Activated gamma-delta T cell (primary cell): ENCODE measurements around the gene ABCA2.
A peak's percentile ranks its signal among the peaks of the same experiment; 100 is the strongest.
"Not testable (repeated sequence)": the region's sequence is repeated elsewhere in the genome, so short reads cannot be mapped to it uniquely, and the experiment has no call there.

Experiments used
- DNase-seq: peaks from one replicate; lab custom pipeline; 2025; lab: John Stamatoyannopoulos, UW

ABCA2 gene

DNA sequence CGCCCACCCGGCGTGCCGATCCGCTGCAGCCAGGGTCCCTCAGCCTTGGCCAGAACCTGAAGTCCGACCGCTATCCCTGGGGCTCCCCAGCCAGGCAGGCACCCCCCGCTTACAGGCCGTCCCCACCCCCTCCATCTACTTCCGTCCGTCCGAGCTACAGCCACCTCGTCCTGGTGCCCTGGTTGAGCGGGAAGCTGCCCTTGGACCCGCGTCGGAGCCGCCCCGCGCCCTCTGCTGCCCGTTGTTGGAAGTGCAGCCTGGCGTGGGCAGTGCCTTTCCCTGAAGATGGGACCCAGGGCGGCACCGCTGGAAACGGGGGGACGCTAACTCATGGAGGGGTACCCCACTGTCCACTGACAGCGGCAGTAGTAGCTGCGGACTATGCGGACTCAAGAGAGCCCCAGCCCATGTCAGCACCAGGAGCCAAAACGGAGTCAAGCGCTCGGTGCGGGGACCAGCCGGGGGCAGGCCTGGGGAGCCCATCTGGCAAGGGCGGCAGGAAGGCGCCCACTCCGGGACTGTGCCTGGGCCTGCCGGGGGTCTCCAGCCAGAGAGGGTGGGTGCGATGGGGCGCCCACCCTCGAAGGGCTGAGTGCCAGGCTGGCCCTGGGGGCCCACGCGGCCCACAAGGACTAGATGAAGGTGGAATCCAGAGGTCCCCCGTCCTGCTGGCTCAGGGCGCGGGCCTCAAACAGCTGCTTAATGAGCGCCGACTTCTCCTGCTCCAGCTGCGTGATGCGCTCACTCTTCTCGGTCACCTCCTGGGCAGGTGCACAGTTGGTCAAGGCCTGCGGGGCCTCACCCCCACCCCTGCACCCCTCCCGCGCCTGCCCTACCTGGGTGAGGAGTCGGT is 36.2 kb upstream of the ABCA2 start:
- peak; percentile 29 for DNase-seq

DNA sequence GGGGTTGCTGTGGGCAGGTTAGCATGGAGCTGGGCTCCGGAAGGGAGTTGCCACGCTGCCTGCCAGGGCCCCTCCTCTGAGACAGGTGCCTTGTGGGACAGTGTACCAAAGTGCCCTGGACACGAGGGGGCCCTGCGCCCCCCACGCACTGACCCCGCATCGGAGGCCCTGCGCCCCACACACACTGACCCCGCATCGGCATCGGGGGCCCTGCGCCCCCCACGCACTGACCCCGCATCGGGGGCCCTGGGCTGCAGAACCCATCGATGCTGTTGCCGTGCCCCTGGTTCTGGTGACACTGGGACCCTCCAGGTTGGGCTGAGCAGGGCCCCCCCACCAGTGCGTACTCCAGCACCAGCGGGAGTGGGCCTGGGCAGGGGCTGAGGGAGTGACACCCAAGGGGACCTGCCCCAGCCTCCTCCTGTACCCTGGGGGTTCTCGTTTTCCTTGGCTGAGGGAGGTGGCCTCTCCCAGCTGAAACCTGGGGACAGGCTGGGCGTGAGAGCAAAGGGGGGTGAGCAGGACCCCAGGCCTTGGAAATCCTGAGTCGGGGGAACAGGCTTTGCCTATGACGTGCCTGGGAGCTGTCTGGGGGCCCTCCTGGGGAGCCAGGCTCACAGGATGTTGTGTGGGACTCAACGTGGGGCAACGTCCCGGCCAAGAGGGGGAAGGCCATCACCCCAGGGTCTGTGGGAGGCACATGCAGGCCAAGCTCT is 35.4 kb upstream of the ABCA2 start:
- DNase-seq: no peak

DNA sequence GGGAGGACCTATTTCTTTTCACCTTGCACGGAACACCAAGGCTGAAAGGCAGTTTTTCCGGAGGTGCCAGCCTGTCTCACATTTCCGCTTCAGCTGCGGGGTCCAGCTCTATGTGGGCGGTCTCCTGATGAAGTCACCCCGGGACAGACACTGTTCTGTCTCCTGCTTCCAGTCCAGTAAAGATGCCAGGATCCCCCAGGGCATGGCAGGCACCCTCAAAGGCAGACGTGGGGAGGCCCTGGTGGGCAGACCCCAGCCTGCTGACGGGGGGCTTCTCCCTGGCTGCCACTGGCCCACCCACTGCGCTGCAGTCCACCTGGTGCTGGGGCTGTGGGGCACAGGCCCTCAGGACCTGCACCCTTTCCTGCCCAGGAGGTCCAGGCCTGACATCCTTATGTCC is 34.8 kb upstream of the ABCA2 start:
- not testable (repeated sequence) for DNase-seq

DNA sequence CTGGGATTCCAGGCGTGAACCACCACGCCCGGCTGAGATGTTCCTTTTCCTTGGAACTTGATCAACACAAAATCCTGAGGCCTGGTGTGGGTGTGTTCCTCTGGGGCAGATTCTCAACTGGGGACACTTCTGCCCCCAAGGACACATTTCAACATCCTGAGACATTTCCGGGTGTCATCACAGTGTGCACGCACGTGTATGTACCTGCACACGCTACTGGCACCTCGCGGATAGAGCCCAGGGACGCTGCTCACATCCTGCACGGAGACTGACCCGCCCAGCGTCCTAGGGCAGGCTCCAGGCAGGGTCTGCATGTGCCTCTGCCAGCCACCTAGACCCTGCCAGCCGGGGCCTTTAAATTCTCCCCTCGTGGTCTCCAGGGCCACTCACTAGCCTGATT is 34.3 kb upstream of the ABCA2 start:
- no peak for DNase-seq

DNA sequence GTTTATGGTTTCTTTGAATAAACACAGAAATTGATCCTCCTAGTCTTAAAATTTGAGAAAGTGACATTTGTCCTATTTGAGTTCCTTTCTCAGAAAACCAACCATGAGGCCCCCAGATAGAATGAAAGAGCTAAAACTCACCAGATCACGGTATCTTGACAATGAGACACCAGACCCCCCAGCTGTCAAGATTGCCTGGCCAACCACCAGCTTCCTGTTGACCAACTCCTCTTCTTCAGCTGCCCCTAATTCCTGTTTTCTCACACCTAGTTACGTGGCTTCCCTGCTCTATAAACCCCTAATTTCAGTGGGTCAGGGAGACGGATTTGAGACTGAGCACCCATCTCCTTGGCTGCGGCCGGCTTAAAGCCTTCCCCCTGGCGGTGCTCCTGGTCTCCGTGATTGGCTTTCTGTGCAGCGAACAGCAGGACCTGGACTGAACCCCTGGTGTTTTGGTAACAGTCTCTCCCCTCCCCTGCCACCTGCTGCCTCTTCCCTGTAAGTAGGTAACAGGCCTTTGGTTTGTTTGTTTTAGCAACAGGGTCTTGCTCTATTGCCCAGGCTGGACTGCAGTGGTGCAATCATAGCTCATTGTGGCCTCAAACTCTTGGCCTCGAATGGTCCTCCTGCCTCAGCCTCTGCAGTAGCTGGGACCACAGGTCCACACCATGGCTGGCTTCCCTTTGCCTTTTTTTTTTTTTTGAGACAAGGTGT is 30.6 kb upstream of the ABCA2 start:
- no peak for DNase-seq

- DNase-seq: no peak
Measured at GRCh38 chr9:137057545-137057944, 29.5 kb upstream of the ABCA2 start.

- no peak for DNase-seq
Measured at GRCh38 chr9:137056739-137057415, 28.8 kb upstream of the ABCA2 start.

GRCh38 chr9:137055385-137056364 is 27.6 kb upstream of the ABCA2 start:
- no peak for DNase-seq

DNA sequence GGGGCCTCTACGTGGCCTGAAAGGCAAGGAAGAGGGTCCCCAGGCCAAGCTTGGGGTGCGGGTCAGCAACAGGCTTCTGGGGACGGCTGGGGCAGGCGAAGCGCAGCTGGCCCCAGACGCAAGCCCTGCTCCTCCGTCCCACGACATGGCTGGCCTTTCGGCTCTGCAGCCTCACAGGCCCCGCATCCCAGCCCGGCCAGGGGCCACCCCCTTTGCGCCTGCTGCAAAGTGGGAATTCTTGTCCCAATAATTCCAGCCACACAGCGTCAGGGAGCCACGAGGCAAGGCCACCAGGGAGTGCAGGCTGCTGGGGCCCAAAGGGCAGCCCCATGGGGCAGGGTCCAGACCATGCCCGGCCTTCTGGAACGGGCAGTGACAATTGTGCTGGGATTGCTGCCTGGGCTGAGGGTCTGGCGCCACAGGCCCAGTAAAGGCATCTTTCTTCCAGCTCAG is 26.9 kb upstream of the ABCA2 start:
- no peak for DNase-seq

DNA sequence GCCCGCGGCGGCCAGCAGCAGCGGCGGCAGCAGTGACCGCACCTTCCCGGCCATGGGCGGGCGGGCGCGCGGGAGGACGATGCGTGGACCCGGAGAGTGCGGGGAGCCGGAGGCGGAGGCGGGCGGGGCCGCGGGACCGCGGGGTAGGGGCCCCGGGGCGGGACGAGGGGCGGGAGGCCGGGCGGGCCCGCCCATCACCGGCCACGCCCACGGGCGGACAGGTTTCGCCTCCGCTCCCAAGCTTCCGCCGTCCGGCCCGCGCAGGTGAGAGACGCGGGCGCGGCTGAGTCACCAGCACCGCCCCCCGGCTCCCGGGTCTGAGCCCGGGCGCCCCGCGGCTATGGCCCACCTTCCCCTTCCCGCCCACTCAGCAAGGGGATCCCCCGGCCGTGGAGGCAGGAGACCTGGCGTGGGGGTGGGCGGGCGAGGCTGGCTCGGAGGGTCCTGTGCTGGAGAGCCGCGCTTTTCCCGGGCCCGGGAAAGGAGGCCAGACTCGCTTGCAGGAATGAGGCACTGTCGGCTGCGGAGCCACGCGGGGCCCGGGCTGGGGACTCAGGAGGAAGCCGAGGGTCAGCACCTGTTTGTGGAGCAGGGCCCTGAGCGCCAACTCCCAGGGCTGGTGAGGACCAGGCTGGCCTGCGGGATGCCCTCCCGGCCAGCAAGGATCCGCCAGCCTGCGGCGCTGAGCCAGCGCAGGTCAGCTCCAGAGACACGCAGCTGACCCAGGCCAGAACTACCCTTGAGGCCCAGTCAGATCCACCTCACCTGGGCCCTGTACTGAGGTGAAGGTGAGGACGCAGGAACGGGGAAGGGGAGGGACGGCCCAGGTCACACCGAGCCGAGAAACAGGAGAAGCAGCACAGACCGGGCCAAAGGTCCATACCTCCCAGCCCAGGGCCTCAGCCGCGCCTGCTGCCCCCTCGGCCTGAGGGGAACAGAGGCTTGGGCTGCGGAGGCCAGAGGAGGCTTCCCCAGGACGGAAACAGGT is 26.2 kb upstream of the ABCA2 start, which contains the start of gene ENTPD2:
Gene ENTPD2 (minus strand): TSS at position 118 of the 988 bp plus-strand sequence. CDS start 64 bp downstream, at position 54.
- DNase-seq: peak; percentile 36

DNA sequence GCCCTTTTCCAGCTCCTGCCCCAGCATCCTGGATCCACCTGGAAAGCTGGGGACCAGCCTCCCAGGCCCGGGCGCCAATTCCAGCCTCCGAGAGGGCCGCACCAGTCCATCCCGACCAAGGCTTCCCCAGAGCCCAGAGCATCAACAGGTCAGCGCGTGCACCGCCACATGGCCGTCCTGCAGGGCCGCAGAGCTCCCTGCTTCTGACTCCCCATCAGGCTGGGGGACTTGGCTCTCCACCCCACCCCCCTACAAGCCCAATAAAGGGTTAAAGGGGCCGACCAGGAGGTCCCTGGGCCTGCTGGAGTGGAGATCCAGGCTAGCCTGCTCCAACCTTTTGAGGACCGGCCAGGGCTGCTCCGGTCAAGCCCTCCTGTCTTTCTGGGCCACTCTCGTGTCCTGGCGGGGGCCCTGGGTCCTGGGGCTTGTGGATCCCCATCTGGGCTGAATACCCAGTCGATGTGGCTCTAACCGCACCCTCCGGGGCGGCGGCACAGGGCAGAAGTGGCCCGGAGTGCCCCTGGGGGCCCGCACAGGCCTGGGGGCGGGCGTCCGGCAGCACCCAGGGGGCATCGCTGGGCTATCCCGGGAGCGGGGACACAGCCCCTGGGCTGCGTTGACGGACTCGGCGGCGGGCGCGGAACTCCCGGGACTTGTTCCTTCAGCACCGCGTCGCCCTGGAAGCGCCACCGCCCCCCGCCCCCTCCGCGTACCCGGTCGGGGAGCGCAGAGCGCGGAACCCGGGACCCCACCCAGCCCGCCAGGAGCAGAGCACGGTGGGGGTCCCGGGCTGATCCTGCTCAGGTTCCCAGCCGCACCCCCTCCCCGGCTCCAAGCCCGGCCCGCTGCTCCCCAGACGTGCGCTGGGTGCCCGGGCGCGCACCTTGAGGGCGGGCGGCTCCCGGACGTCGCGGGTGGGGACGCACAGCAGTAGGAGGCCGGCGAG is 25.2 kb upstream of the ABCA2 start:
- no peak for DNase-seq

DNA sequence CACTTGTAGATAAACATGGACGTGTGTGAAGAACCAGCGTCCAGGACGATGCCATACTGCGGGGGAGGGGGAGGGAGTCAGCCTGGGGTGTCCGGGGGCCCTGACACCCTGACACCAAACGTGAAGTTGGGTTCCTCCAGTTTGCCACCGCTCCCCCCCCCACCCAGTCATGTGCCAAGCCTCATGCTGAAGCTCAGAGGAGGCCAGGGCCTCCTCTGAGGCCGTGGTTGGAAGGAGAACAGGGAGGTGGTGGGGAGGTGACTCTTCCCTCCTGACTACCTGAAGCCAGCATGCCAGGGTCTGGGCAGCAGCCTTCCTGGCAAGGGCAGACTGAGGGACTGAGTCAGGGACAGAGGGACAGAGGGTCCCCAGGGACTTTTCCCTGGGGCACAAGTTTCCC is 24.3 kb upstream of the ABCA2 start:
- DNase-seq: no peak

DNA sequence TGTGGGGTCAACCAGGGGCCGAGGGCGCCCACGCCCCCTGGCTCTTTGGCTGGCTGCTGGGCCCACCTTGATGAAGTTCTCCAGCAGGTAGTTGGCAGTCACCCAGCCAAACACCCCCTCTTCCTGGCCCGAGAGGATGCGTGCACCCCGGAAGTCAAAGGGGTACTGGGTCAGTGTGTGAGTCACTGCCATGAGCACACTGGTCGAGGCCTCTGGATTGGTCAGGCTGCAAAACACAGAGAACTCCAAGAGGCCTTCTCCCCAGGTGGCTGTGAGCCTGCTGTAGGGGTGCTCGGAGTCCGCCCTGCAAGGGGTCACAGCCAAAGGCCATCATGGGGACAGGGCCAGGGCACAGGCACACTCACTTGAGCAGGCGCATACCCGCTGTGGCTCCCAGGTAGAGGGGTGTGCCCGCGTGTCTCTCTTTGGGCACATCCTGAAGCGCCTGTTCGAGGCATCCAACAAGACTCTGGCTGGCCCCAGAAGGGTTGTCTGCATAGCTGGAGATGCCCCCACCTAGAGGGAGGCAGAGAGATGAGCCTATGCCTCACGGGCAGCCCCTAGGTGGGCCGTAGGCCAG is 23.2 kb upstream of the ABCA2 start:
- DNase-seq: no peak

DNA sequence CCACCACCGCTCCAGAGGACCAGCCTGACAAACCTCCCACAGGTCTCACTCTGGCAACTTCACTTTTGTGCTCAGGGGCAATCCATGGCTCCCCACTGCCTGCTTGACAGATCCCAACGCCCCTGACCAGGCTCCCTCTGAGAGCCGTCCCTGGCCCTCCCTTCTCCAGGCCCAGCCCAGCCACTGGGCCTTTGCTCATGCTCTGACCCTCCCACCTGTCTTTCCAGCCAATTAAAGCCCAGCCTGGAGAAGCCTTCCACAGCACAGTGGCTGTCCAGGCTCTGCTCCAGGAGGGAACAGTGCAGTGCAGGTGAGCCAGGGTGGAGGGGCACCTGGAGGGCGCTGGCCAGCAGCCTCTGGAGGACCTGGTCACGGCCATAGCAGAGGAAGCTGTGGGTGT is 22.5 kb upstream of the ABCA2 start:
- no peak for DNase-seq

DNA sequence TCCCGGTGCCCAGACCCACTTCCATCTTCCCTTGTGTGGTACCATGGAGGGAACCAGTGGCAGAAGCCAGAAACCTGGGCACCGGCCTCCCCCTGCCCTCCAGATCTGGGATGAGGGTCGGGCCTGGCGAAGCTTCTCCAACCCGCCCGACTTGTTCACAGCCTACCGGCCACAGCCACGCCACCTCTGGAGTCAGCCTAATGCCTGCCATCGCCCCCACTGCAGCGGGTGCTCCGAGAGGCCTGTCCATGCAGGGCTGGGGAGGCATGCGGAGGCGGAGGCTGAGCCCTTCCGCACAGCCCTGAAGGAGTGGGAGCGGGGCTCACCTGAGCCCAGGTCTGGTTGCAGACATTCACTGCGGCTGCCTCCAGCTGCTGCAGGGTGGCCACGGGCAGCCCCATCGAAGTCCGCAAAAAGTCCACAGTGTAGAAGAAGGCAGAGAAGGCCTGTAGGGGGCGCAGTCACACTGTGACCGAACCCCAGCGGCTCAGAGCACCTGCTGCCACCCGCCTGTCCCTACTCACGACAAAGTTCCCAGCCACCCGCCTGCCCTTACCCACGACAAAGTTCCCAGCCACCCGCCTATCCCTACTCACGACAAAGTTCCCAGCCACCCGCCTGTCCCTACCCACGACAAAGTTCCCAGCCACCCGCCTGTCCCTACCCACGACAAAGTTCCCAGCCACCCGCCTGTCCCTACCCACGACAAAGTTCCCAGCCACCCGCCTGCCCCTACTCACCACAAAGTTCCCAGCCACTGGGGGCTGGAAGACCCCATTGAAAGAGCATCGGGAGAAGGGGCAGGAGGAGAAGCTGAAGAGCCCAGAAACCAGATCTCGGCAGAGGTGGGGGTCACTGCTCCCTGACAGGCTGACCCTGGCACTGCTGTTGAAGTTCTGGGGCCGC is 21.8 kb upstream of the ABCA2 start:
- DNase-seq: no peak

DNA sequence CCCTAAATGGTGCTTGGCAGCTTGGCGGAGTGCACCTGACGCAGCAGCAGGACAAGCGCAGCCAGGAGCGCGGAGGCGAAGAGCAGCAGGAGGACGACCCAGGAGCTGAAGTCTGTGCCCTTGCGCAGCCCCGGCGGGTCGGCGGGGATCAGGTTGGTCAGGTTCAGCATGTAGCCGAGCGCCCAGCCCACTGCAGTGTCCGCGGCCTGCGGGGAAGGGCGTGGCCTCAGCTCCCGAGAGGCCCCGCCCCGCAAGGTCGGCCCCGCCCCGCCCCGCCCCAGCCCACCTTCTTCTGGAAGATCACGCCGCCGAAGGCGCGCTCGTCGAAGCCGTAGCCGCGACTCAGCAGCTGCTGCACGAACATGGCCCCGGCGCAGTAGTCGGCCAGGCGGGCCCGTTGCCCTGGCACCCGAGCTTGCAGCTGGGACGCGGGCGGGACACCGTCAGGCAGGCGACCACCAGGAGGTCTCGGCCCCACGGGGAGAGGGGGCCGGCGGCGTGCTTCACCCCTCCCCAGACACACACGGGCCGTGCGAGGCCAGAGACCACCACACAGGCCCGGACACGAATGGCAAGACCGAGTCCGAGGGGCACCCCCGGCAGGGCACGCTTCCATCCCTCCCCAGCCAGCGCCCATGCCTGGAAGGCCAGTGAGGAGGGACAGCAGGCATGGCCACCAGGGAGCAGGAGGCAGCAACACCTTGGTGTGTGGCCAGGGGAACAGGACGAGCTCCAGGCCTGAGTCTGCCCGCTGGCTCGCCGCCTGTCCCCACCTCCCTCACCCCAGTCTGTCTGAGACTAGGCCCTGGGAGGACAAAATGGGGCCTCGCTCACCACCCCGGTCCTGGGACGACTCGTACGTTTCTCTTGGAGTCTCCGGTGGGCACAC is 20.9 kb upstream of the ABCA2 start:
- DNase-seq: no peak
